ENCODE measurements around the gene IL1R1. TPM values are rescaled to one million over a fixed set of nuclear protein-coding genes. Genes with fewer than 3 reads are reported as not detected.
A peak's percentile ranks its signal among the peaks of the same experiment; 100 is the strongest.

Gene IL1R1
- total and polyA plus RNA-seq, 2 of the 4 experiments (the other 2 are of a cell fraction) = 6.5 to 13.8 TPM

- H3K4ac ChIP-seq (ENCODE audit: low read depth, low read length) = peak overlapping the region; percentile 30
- no peak overlapping the region for H3K56ac ChIP-seq (ENCODE audit: extremely low read depth, insufficient read depth, low read length)
- no peak overlapping the region for H2AFZ ChIP-seq (replicated peaks; ENCODE audit: low read length, poor library complexity)
- no peaks in the 10 kb centered on the region for H3K9me3 ChIP-seq (ENCODE audit: control insufficient read depth, insufficient read depth, low read length)
- no peaks in the 10 kb centered on the region for H4K20me1 ChIP-seq (ENCODE audit: insufficient read depth, low read length)
- no CpG with 5 or more reads among the region's 5 CpGs for WGBS, 2 experiments (ENCODE audit: extremely low coverage in 2 of 2, insufficient read length in 1 of 2)
- 0 out of 2 replicates have a peak overlapping the region, but pooled peaks have one; percentile 25 for H2AK5ac ChIP-seq (ENCODE audit: low read depth, low read length)
- H3K4me1 ChIP-seq (ENCODE audit: control insufficient read depth, insufficient read depth, low read length) = peaks cover 18% of the 10 kb centered on the region
- no peak overlapping the region for H4K91ac ChIP-seq (ENCODE audit: insufficient read depth, low read depth, low read length)
- no TSS peak for BruUV-seq (replicated peaks)
- H3K4me3 ChIP-seq (ENCODE audit: insufficient read depth, low read depth, low read length) = no peak overlapping the region
- H2BK5ac ChIP-seq (ENCODE audit: low read depth, low read length, poor library complexity, severe bottlenecking) = peak overlapping the region; percentile 63
- H3K27me3 ChIP-seq (ENCODE audit: control insufficient read depth, insufficient read depth, low read length) = no peaks in the 10 kb centered on the region
- H3K18ac ChIP-seq (ENCODE audit: low read depth, low read length) = peak overlapping the region; percentile 78
- in situ Hi-C loops (cut with MboI; ENCODE audit: low sequenced_read_pairs) (no loop called here), dilution Hi-C loops (cut with HindIII; ENCODE audit: low sequenced_read_pairs, unreplicated experiment) (no loop called here), intact Hi-C loops (cut with micrococcal nuclease) (loop anchor here (5.0 kb wide), 1 partner anchor 69 kb away; no protein-coding TSS in a partner anchor)
- ATAC-seq (ENCODE audit: low read depth) (no peak), DNase-seq (no peak)
- H3K27ac ChIP-seq (ENCODE audit: insufficient read depth, low read length) = peak overlapping the region; percentile 52; the same call in 1 of the 2 replicates
- H3K9me1 ChIP-seq (ENCODE audit: insufficient read depth, low read length) = peaks cover 7% of the 10 kb centered on the region
- H2BK120ac ChIP-seq (ENCODE audit: low read depth, low read length) = peak overlapping the region; percentile 60; the same call in 1 of the 2 replicates
- no peak overlapping the region for H3K4me2 ChIP-seq (ENCODE audit: low read depth, low read length)
- no peaks in the 10 kb centered on the region for H3K36me3 ChIP-seq (ENCODE audit: control insufficient read depth, insufficient read depth, low read length)
- H3K23ac ChIP-seq (ENCODE audit: low read depth, low read length) = peak overlapping the region; percentile 67; the same call in 1 of the 2 replicates
- H3K14ac ChIP-seq (replicated peaks; ENCODE audit: low read depth, low read length) = no peak overlapping the region
- H3K79me1 ChIP-seq (ENCODE audit: low read depth in 1 of 2, low read length in 2 of 2) = no peaks in the 10 kb centered on the region
- ChIA-PET POLR2A (ENCODE audit: unreplicated experiment) (no interaction called here), CTCF (no interaction called here)
- peak overlapping the region; percentile 21; the same call in 1 of the 3 replicates for H2BK15ac ChIP-seq (ENCODE audit: low read depth, low read length)
- no peak overlapping the region for H2AK9ac ChIP-seq (replicated peaks; ENCODE audit: low read depth, low read length, poor library complexity)
- peak overlapping the region; percentile 9; the same call in 1 of the 2 replicates for H2BK20ac ChIP-seq (ENCODE audit: low read depth, low read length)
- H4K8ac ChIP-seq (ENCODE audit: low read depth in 2 of 2, low read length in 2 of 2) = peak overlapping the region in 1 of 2 experiments; percentile 32; a peak in 1 of 4 replicates
- no peak overlapping the region for H3K9ac ChIP-seq (ENCODE audit: low read depth, low read length)
- peak overlapping the region; percentile 63 for H4K5ac ChIP-seq (ENCODE audit: low read depth, low read length)
- TF ChIP-seq MXI1 (IDR thresholded peaks at IDR 0.05; ENCODE audit: borderline replicate concordance, low read depth, low read length) = no peak
- no peak for TF ChIP-seq RFX5 (IDR thresholded peaks at IDR 0.05; ENCODE audit: low read depth, low read length)
- TF ChIP-seq RAD21 (IDR thresholded peaks at IDR 0.05; ENCODE audit: low read length) = no peak
- TF ChIP-seq, protein P1, sequence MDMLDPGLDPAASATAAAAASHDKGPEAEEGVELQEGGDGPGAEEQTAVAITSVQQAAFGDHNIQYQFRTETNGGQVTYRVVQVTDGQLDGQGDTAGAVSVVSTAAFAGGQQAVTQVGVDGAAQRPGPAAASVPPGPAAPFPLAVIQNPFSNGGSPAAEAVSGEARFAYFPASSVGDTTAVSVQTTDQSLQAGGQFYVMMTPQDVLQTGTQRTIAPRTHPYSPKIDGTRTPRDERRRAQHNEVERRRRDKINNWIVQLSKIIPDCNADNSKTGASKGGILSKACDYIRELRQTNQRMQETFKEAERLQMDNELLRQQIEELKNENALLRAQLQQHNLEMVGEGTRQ (IDR thresholded peaks at IDR 0.05; ENCODE audit: low read depth, low read length) = no peak
- TF ChIP-seq RCOR1 (IDR thresholded peaks at IDR 0.05; ENCODE audit: insufficient replicate concordance, low read length) = no peak
- TF ChIP-seq, protein P2, sequence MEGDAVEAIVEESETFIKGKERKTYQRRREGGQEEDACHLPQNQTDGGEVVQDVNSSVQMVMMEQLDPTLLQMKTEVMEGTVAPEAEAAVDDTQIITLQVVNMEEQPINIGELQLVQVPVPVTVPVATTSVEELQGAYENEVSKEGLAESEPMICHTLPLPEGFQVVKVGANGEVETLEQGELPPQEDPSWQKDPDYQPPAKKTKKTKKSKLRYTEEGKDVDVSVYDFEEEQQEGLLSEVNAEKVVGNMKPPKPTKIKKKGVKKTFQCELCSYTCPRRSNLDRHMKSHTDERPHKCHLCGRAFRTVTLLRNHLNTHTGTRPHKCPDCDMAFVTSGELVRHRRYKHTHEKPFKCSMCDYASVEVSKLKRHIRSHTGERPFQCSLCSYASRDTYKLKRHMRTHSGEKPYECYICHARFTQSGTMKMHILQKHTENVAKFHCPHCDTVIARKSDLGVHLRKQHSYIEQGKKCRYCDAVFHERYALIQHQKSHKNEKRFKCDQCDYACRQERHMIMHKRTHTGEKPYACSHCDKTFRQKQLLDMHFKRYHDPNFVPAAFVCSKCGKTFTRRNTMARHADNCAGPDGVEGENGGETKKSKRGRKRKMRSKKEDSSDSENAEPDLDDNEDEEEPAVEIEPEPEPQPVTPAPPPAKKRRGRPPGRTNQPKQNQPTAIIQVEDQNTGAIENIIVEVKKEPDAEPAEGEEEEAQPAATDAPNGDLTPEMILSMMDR (conservative IDR thresholded peaks at IDR 0.05; ENCODE audit: low read depth, low read length) = no peak
- TF ChIP-seq NFE2L2 (IDR thresholded peaks at IDR 0.05; ENCODE audit: low read depth, low read length) = no peak
- TF ChIP-seq CEBPB (IDR thresholded peaks at IDR 0.05; ENCODE audit: low read depth, low read length) = no peak
- no peak for TF ChIP-seq CHD1 (IDR thresholded peaks at IDR 0.05; ENCODE audit: low read depth, low read length)
- TF ChIP-seq, protein P3, sequence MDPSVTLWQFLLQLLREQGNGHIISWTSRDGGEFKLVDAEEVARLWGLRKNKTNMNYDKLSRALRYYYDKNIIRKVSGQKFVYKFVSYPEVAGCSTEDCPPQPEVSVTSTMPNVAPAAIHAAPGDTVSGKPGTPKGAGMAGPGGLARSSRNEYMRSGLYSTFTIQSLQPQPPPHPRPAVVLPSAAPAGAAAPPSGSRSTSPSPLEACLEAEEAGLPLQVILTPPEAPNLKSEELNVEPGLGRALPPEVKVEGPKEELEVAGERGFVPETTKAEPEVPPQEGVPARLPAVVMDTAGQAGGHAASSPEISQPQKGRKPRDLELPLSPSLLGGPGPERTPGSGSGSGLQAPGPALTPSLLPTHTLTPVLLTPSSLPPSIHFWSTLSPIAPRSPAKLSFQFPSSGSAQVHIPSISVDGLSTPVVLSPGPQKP (IDR thresholded peaks at IDR 0.05; ENCODE audit: borderline replicate concordance, low read depth, low read length) = no peak
- no peak for TF ChIP-seq BHLHE40 (IDR thresholded peaks at IDR 0.05; ENCODE audit: low read depth, low read length)
These were observed 41.3 kb upstream of the IL1R1 start for GRCh38 chr2:102101097-102101848.

Data from IMR-90 (cell line).